HCT116 (cell line): ENCODE measurements around the gene AMOTL1. TPM values are rescaled to one million over a fixed set of nuclear protein-coding genes. Genes with fewer than 3 reads are reported as not detected.

ENCODE experiments used
- ATAC-seq: fragments of 200-7000 bp; cut with Tn5 transposase; 2 replicates; pipeline ENCODE4 v1.9.1; 2020; ENCODE audit warnings: mild to moderate bottlenecking, moderate library complexity
- BruUV-seq: library from RNA; stranded (reverse); fragments of 400-500 nt; replicated peaks from 2 replicates; lab custom pipeline; 2021; lab: Mats Ljungman, UMichigan
- CTCF ChIA-PET: fragments of 300-600 bp; sonication (Branson Sonifier 250); formaldehyde crosslinking; loops from one replicate; lab custom pipeline; 2021; ENCODE audit warnings: antibody characterized with exemption; lab: Charles Lee
- POLR2A ChIA-PET: fragments of 300-600, 350-600 bp; sonication (Branson Sonifier 250); formaldehyde crosslinking; loops from one replicate; lab custom pipeline; 2021; ENCODE audit warnings: antibody characterized with exemption; lab: Charles Lee
- RAD21 ChIA-PET, 2 experiments: fragments of 300-600 bp; sonication (Branson Sonifier 250); formaldehyde crosslinking; loops; one replicate each; lab custom pipeline; 2023; ENCODE audit warnings: low total read pairs in 2 of 2; ENCODE audit not compliant: uncharacterized antibody in 2 of 2, unreplicated experiment in 2 of 2, low non-redundant PET in 1 of 2; lab: Charles Lee
- DNase-seq: peaks from one replicate; pipeline ENCODE4 v3.0.0-alpha.2; 2010; ENCODE audit warnings: low read depth, low spot score
- H2AFZ ChIP-seq: fragments of 200-600 bp; shearing (Covaris generic), sonication (generic); 2 replicates; pipeline ENCODE4 v1.6.1; 2017; ENCODE audit warnings: low read depth, mixed run types, mixed read lengths, antibody characterized with exemption, low read length; ENCODE audit not compliant: poor library complexity, severe bottlenecking
- H3K27ac ChIP-seq: 2 replicates; pipeline ENCODE4 v1.5.1; 2012; ENCODE audit warnings: low read depth, low read length
- H3K27me3 ChIP-seq: fragments of 200-600 bp; sonication (generic); 2 replicates; pipeline ENCODE4 v1.6.1; 2016; ENCODE audit warnings: mixed run types, low read length, mixed read lengths; ENCODE audit not compliant: insufficient read depth
- H3K36me3 ChIP-seq, 2 experiments: fragments of 200-500 bp in 1 of 2; fragments of 200-600 bp in 1 of 2; sonication (Bioruptor generic) in 1 of 2; sonication (generic) in 1 of 2; 2 replicates each; pipeline versions ENCODE4 v1.5.1 to v1.6.1; 2014 to 2016; ENCODE audit warnings: low read length in 2 of 2, inconsistent platforms in 1 of 2, mixed read lengths in 1 of 2, mixed run types in 1 of 2; ENCODE audit not compliant: insufficient read depth in 2 of 2, control insufficient read depth in 1 of 2
- H3K4me1 ChIP-seq, 2 experiments: fragments of 200-600 bp in 1 of 2; sonication (generic) in 1 of 2; 2 replicates each; pipeline versions ENCODE4 v1.5.1 to v1.6.1; 2012 to 2017; ENCODE audit warnings: low read length in 2 of 2, inconsistent platforms in 1 of 2, mild to moderate bottlenecking in 1 of 2, mixed read lengths in 1 of 2, mixed run types in 1 of 2, moderate library complexity in 1 of 2; ENCODE audit not compliant: insufficient read depth in 2 of 2, control insufficient read depth in 1 of 2
- H3K4me2 ChIP-seq: fragments of 200-600 bp; sonication (generic); 2 replicates; pipeline ENCODE4 v1.6.1; 2017; ENCODE audit warnings: mixed run types, low read length, mixed read lengths
- H3K4me3 ChIP-seq, 2 experiments: fragments of 200-600 bp in 1 of 2; sonication (generic) in 1 of 2; replicated peaks in 1 of 2; 2 replicates each; pipeline ENCODE4 v1.5.1; 2011 to 2016; ENCODE audit warnings: low read length in 2 of 2, control low read depth in 1 of 2, low read depth in 1 of 2, mild to moderate bottlenecking in 1 of 2, mixed read lengths in 1 of 2, mixed run types in 1 of 2
- H3K79me2 ChIP-seq: fragments of 200-600 bp; sonication (generic); 2 replicates; pipeline ENCODE4 v1.6.1; 2017; ENCODE audit warnings: mild to moderate bottlenecking, mixed run types, low read length, moderate library complexity, mixed read lengths; ENCODE audit not compliant: insufficient read depth
- H3K9ac ChIP-seq: fragments of 200-600 bp; sonication (generic); 2 replicates; pipeline ENCODE4 v1.6.1; 2016; ENCODE audit warnings: low read length, mixed read lengths
- H3K9me2 ChIP-seq: fragments of 200-600 bp; sonication (generic), shearing (Covaris generic); 2 replicates; pipeline ENCODE4 v1.6.1; 2017; ENCODE audit warnings: mixed run types, mild to moderate bottlenecking, moderate library complexity; ENCODE audit not compliant: insufficient read depth
- H3K9me3 ChIP-seq, 2 experiments: fragments of 200-500 bp in 1 of 2; fragments of 200-600 bp in 1 of 2; sonication (Bioruptor generic) in 1 of 2; sonication (generic) in 1 of 2; 2 replicates each; pipeline ENCODE4 v1.6.1; 2014 to 2017; ENCODE audit warnings: low read length in 2 of 2, mixed read lengths in 2 of 2, inconsistent platforms in 1 of 2, low read depth in 1 of 2, mild to moderate bottlenecking in 1 of 2, mixed run types in 1 of 2, moderate library complexity in 1 of 2; ENCODE audit not compliant: control insufficient read depth in 1 of 2, insufficient read depth in 1 of 2
- H4K20me1 ChIP-seq: fragments of 200-600 bp; sonication (generic), shearing (Covaris generic); 2 replicates; pipeline ENCODE4 v1.6.1; 2017; ENCODE audit warnings: mixed run types, mild to moderate bottlenecking, moderate library complexity; ENCODE audit not compliant: insufficient read depth
- ELF1 ChIP-seq: IDR thresholded peaks from 2 replicates; pipeline ENCODE4 v1.6.1; 2012; ENCODE audit warnings: low read depth, borderline replicate concordance
- EZH2phosphoT487 ChIP-seq: fragments of 200-600 bp; IDR thresholded peaks from 2 replicates; pipeline ENCODE4 v1.6.1; 2018; ENCODE audit warnings: antibody characterized with exemption, borderline replicate concordance
- POLR2A ChIP-seq: IDR thresholded peaks from 2 replicates; pipeline ENCODE4 v1.7.0; 2011; ENCODE audit warnings: borderline replicate concordance; ENCODE audit not compliant: insufficient read depth, insufficient read length; ENCODE audit errors: extremely low read depth
- RAD21 ChIP-seq: IDR thresholded peaks from 2 replicates; pipeline ENCODE4 v1.6.1; 2012; ENCODE audit warnings: low read depth, mild to moderate bottlenecking
- SIN3A ChIP-seq: IDR thresholded peaks from 2 replicates; pipeline ENCODE4 v1.6.1; 2012; ENCODE audit warnings: low read depth
- SRF ChIP-seq: IDR thresholded peaks from 2 replicates; pipeline ENCODE4 v1.6.1; 2012; ENCODE audit warnings: low read depth
- ZFX ChIP-seq: fragments of 450-650 bp; IDR thresholded peaks from 2 replicates; pipeline ENCODE4 v1.6.1; 2017
- intact Hi-C: fragments of 100-400 bp; cut with micrococcal nuclease; formaldehyde crosslinking; loops from 2 replicates; pipeline ENCODE4 v1.10.0; 2022
- total RNA-seq: library from RNA; stranded (reverse); gene quantifications from one replicate; pipeline ENCODE4 v1.2.1, GENCODE V29; 2021; ENCODE audit not compliant: unreplicated experiment

The AMOTL1 gene
- total RNA-seq, 1 experiment from 2014 or later, result 27.6 TPM

- TF ChIP-seq SIN3A, result no peak
- no peak for TF ChIP-seq EZH2phosphoT487
- TF ChIP-seq ELF1, result no peak
- no peak for TF ChIP-seq SRF
- TF ChIP-seq, all 23 proteins: peak for 0
Measured at GRCh38 chr11:94837317-94837716, 69.2 kb downstream of the AMOTL1 start (continued).

- ChIA-PET CTCF (no interaction called here), RAD21 (no interaction called here), POLR2A (no interaction called here)
- H3K4me3 ChIP-seq, result no peak overlapping the region
- intact Hi-C loops, result no loop called here
- no TSS peak for BruUV-seq
- no peak for ATAC-seq
- H3K4me1 ChIP-seq, result peaks cover 0 to 3% of the 10 kb centered on the region in 2 experiments; a peak in 1 of 4 replicates
- no peaks in the 10 kb centered on the region for H3K9me3 ChIP-seq
- H3K9me2 ChIP-seq, result no peaks in the 10 kb centered on the region
- no peak overlapping the region for H2AFZ ChIP-seq
- H3K27me3 ChIP-seq, result no peaks in the 10 kb centered on the region
- H3K4me2 ChIP-seq, result no peak overlapping the region
- no peaks in the 10 kb centered on the region for H3K79me2 ChIP-seq
- no peaks in the 10 kb centered on the region for H3K36me3 ChIP-seq
- DNase-seq, result no peak
- no peaks in the 10 kb centered on the region for H4K20me1 ChIP-seq
- H3K9ac ChIP-seq, result no peak overlapping the region
- TF ChIP-seq SRF (no peak), POLR2A (no peak), RAD21 (no peak)
- H3K27ac ChIP-seq, result no peak overlapping the region
Measured at GRCh38 chr11:94838027-94838731, 70.0 kb downstream of the AMOTL1 start.

- no peaks in the 10 kb centered on the region for H3K36me3 ChIP-seq
Measured at GRCh38 chr11:94840209-94840608, 72.1 kb downstream of the AMOTL1 start.

More at GRCh38 chr11:94840209-94840608, 72.1 kb downstream of the AMOTL1 start:
- TF ChIP-seq ZFX, result no peak
- H3K9me3 ChIP-seq, result no peaks in the 10 kb centered on the region
- H3K4me1 ChIP-seq, result peaks cover 0 to 3% of the 10 kb centered on the region in 2 experiments; a peak in 1 of 4 replicates
- BruUV-seq, result no TSS peak
- ChIA-PET POLR2A (no interaction called here), RAD21 (no interaction called here), CTCF (no interaction called here)
- H3K4me2 ChIP-seq, result no peak overlapping the region
- H3K4me3 ChIP-seq, result no peak overlapping the region
- no peaks in the 10 kb centered on the region for H3K79me2 ChIP-seq
- H2AFZ ChIP-seq, result no peak overlapping the region
- no peaks in the 10 kb centered on the region for H3K9me2 ChIP-seq
- H4K20me1 ChIP-seq, result no peaks in the 10 kb centered on the region
- no peaks in the 10 kb centered on the region for H3K27me3 ChIP-seq
- ATAC-seq (no peak), DNase-seq (no peak)
- intact Hi-C loops, result no loop called here
- H3K27ac ChIP-seq, result no peak overlapping the region
- no peak overlapping the region for H3K9ac ChIP-seq
